ENCODE data around the gene NXPH2.

NXPH2 gene

DNA sequence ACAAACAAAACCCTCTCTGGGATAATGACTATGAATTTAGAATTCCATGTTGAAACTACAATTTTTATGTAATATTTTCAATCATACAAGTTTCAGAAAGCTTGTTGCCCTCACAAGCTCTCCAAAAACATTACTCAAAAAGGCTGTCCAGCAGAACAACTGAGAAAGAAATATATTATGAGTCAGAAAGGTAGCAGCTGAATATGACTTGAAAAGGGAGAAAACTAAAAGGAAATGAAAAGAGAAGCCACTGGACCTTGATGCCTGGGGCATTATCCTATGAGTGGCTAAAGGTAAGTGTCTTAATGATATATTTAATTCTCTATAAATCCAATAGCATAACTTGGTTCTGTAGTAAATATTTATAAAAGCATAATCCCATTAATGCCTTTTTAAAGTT, 61.8 kb downstream of the NXPH2 start:
- H3K36me3 ChIP-seq (ENCODE audit: low read depth) = no peaks in the 10 kb centered on the region
- H3K4me3 ChIP-seq (ENCODE audit: severe bottlenecking) = no peak overlapping the region
- DNase-seq (ENCODE audit: low spot score) (no peak), ATAC-seq (ENCODE audit: low read depth) (no peak)
- no peaks in the 10 kb centered on the region for H3K9me3 ChIP-seq (ENCODE audit: severe bottlenecking)
- H3K27me3 ChIP-seq (ENCODE audit: insufficient read depth, poor library complexity, severe bottlenecking) = no peaks in the 10 kb centered on the region
- TF ChIP-seq, protein P1, sequence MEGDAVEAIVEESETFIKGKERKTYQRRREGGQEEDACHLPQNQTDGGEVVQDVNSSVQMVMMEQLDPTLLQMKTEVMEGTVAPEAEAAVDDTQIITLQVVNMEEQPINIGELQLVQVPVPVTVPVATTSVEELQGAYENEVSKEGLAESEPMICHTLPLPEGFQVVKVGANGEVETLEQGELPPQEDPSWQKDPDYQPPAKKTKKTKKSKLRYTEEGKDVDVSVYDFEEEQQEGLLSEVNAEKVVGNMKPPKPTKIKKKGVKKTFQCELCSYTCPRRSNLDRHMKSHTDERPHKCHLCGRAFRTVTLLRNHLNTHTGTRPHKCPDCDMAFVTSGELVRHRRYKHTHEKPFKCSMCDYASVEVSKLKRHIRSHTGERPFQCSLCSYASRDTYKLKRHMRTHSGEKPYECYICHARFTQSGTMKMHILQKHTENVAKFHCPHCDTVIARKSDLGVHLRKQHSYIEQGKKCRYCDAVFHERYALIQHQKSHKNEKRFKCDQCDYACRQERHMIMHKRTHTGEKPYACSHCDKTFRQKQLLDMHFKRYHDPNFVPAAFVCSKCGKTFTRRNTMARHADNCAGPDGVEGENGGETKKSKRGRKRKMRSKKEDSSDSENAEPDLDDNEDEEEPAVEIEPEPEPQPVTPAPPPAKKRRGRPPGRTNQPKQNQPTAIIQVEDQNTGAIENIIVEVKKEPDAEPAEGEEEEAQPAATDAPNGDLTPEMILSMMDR (IDR thresholded peaks at IDR 0.05; ENCODE audit: poor library complexity, severe bottlenecking) = no peak
- H3K27ac ChIP-seq (ENCODE audit: poor library complexity, severe bottlenecking) = no peak overlapping the region
- H3K4me1 ChIP-seq (ENCODE audit: insufficient read depth, poor library complexity, severe bottlenecking) = no peaks in the 10 kb centered on the region

DNA sequence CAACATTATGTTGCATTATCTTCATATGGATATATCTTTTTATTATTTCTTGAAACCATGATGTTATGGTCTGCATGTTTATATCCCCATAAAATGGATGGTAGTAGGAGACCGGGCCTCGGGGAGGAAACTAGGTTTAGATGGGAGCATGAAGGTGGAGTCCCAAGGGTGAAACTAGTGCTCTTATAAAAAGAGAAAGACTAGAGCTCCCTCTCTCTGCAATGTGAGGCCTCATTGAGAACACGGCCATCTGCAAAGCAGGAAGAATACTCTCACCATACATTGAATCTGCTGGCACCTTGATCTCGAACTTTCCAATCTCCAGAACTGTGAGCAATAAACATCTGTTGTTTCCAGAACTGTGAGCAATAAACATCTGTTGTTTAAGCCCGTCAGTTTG, 64.0 kb downstream of the NXPH2 start:
- ATAC-seq (ENCODE audit: low read depth) (no peak), DNase-seq (ENCODE audit: low spot score) (no peak)
- Histone ChIP-seq H3K4me1 (ENCODE audit: insufficient read depth, poor library complexity, severe bottlenecking) (no peaks in the 10 kb centered on the region), H3K4me3 (ENCODE audit: severe bottlenecking) (no peak overlapping the region), H3K27ac (ENCODE audit: poor library complexity, severe bottlenecking) (no peak overlapping the region), H3K27me3 (ENCODE audit: insufficient read depth, poor library complexity, severe bottlenecking) (no peaks in the 10 kb centered on the region), H3K9me3 (ENCODE audit: severe bottlenecking) (no peaks in the 10 kb centered on the region), H3K36me3 (ENCODE audit: low read depth) (no peaks in the 10 kb centered on the region)
- TF ChIP-seq, protein P1 (IDR thresholded peaks at IDR 0.05; ENCODE audit: poor library complexity, severe bottlenecking) = peak; percentile 12

DNA sequence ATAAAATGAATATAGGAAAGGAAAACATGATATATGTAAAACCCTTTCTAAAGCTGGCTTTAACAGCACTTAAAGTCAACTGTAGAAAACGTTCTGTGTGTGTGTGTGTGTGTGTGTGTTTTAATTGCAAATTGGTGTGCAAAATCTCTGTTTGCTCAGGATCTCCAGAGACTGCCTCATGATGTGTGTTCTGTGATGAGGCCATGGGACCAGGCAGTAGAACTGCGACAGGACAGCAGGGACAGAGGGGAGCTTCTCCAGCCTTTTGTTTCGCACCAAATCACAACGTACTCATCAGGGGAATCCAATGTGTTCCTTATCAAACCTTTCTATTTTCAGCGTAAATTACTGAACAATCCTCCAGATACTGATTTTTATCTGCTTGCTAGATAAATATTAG, 66.7 kb downstream of the NXPH2 start:
- H3K4me3 ChIP-seq (ENCODE audit: severe bottlenecking) = no peak overlapping the region
- TF ChIP-seq, protein P1 (IDR thresholded peaks at IDR 0.05; ENCODE audit: poor library complexity, severe bottlenecking) = no peak
- H3K4me1 ChIP-seq (ENCODE audit: insufficient read depth, poor library complexity, severe bottlenecking) = no peaks in the 10 kb centered on the region
- ATAC-seq (ENCODE audit: low read depth) (no peak), DNase-seq (ENCODE audit: low spot score) (no peak)
- H3K9me3 ChIP-seq (ENCODE audit: severe bottlenecking) = no peaks in the 10 kb centered on the region
- H3K27me3 ChIP-seq (ENCODE audit: insufficient read depth, poor library complexity, severe bottlenecking) = no peaks in the 10 kb centered on the region
- H3K27ac ChIP-seq (ENCODE audit: poor library complexity, severe bottlenecking) = no peak overlapping the region
- no peaks in the 10 kb centered on the region for H3K36me3 ChIP-seq (ENCODE audit: low read depth)

DNA sequence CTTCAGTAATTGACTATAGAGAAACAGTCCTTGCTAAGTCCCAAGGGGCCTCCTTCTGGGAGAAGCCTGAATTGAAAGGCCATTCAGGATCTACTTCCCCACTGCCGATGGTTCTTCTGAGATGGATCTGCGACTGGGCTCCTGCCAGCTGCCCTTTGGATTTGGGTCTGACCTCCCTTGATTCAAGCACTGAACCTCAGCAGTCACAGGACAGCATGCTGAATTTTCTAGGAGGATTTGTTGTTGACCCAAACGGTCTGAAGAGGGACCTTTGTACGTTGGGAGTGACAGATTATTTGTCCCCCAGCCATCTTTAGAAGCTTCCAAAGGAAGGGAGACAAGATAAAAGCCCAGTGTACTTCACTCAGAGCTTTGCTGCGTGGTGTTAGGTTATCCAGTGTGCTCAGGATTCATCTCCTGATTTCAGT, 67.1 kb downstream of the NXPH2 start:
- no peak for ATAC-seq (ENCODE audit: low read depth)
- H3K27ac ChIP-seq (ENCODE audit: poor library complexity, severe bottlenecking) = no peak overlapping the region
- TF ChIP-seq, protein P1 (IDR thresholded peaks at IDR 0.05; ENCODE audit: poor library complexity, severe bottlenecking) = no peak

DNA sequence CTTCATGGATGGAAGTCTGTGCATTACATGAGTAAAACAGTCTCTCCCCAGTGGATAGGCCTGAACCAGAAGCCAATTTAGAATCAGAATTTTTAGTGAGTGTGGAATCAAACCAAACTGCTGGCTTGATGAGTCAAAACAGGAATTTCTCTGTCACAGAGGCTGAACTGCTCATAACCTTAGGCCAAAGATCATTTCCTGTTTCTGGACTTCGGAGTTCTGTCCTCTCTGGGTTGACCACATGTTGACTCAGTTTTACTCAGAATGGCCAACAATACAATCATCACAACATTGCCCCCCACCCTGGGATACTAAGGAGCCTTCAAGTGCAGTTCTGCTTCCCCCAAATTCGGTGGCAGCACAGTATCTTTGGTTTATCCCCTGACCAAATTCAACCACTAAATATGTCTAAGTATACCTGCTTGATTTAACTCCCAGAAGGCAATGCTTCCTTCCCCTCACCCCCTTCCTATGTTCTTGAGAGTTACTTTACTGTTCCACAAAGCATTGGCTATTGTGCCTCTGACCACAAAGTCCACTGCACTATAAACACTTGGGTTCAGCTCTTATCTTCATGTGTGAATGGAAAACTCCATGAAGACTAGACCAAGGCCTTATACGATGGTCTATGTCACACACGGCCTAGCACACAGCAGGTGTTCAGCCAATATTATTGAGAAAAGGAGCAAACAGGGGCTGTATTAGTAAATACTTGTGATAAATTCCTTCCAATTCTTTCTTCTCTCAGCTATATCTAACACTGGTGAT, 67.8 kb downstream of the NXPH2 start:
- H3K27ac ChIP-seq (ENCODE audit: poor library complexity, severe bottlenecking) = no peak overlapping the region
- no peak for DNase-seq (ENCODE audit: low spot score)
- no peak for ATAC-seq (ENCODE audit: low read depth)
- H3K36me3 ChIP-seq (ENCODE audit: low read depth) = no peaks in the 10 kb centered on the region
- TF ChIP-seq, protein P1 (IDR thresholded peaks at IDR 0.05; ENCODE audit: poor library complexity, severe bottlenecking) = no peak
- no peaks in the 10 kb centered on the region for H3K27me3 ChIP-seq (ENCODE audit: insufficient read depth, poor library complexity, severe bottlenecking)
- H3K4me3 ChIP-seq (ENCODE audit: severe bottlenecking) = no peak overlapping the region
- no peaks in the 10 kb centered on the region for H3K9me3 ChIP-seq (ENCODE audit: severe bottlenecking)
- H3K4me1 ChIP-seq (ENCODE audit: insufficient read depth, poor library complexity, severe bottlenecking) = no peaks in the 10 kb centered on the region

More for the DNA sequence above, 67.1 kb downstream of the NXPH2 start:
- Histone ChIP-seq H3K9me3 (ENCODE audit: severe bottlenecking) (no peaks in the 10 kb centered on the region), H3K4me3 (ENCODE audit: severe bottlenecking) (no peak overlapping the region), H3K27me3 (ENCODE audit: insufficient read depth, poor library complexity, severe bottlenecking) (no peaks in the 10 kb centered on the region), H3K4me1 (ENCODE audit: insufficient read depth, poor library complexity, severe bottlenecking) (no peaks in the 10 kb centered on the region), H3K36me3 (ENCODE audit: low read depth) (no peaks in the 10 kb centered on the region)
- DNase-seq (ENCODE audit: low spot score) = no peak

Measured in RWPE2 (cell line).